H9 (cell line): ENCODE measurements around the gene LIMS2. TPM values are rescaled to one million over a fixed set of nuclear protein-coding genes. Genes with fewer than 3 reads are reported as not detected.

Experiments
- DNase-seq: peaks from one replicate; pipeline ENCODE4 v3.0.0-alpha.2; 2017
- H2AFZ ChIP-seq: one replicate; pipeline ENCODE4 v1.6.1; 2013; ENCODE audit warnings: mild to moderate bottlenecking, low read length, control low read depth, moderate library complexity
- H2AK5ac ChIP-seq: 2 replicates; pipeline ENCODE4 v1.6.1; 2013; ENCODE audit warnings: low read length, control low read depth, mixed read lengths; ENCODE audit not compliant: insufficient read length
- H2BK120ac ChIP-seq: one replicate; pipeline ENCODE4 v1.6.1; 2013; ENCODE audit warnings: low read depth, mild to moderate bottlenecking, low read length, control low read depth, inconsistent platforms; ENCODE audit not compliant: poor library complexity, severe bottlenecking
- H2BK12ac ChIP-seq: 2 replicates; pipeline ENCODE4 v1.6.1; 2013; ENCODE audit warnings: low read length, control low read depth, mixed read lengths, low read depth; ENCODE audit not compliant: insufficient read length
- H2BK15ac ChIP-seq: 2 replicates; pipeline ENCODE4 v1.6.1; 2013; ENCODE audit warnings: low read depth, low read length, control low read depth
- H2BK20ac ChIP-seq: one replicate; pipeline ENCODE4 v1.6.1; 2013; ENCODE audit warnings: low read depth, mild to moderate bottlenecking, low read length, control low read depth, inconsistent platforms; ENCODE audit not compliant: poor library complexity, severe bottlenecking
- H2BK5ac ChIP-seq: 2 replicates; pipeline ENCODE4 v1.6.1; 2013; ENCODE audit warnings: low read length, control low read depth, mixed read lengths; ENCODE audit not compliant: insufficient read length
- H3K14ac ChIP-seq: 2 replicates; pipeline ENCODE4 v1.6.1; 2013; ENCODE audit warnings: low read length, control low read depth; ENCODE audit not compliant: insufficient read depth
- H3K18ac ChIP-seq: 2 replicates; pipeline ENCODE4 v1.6.1; 2013; ENCODE audit warnings: low read depth, mild to moderate bottlenecking, mixed read lengths, low read length, control low read depth; ENCODE audit not compliant: insufficient read length
- H3K23ac ChIP-seq: 2 replicates; pipeline ENCODE4 v1.6.1; 2013; ENCODE audit warnings: low read length, control low read depth, mixed read lengths, low read depth; ENCODE audit not compliant: insufficient read length
- H3K23me2 ChIP-seq: 2 replicates; pipeline ENCODE4 v1.6.1; 2013; ENCODE audit warnings: low read depth, mild to moderate bottlenecking, mixed read lengths, low read length, control low read depth; ENCODE audit not compliant: insufficient read length, poor library complexity, severe bottlenecking
- H3K27ac ChIP-seq: 2 replicates; pipeline ENCODE4 v1.5.1; 2013; ENCODE audit warnings: low read length, control low read depth, mixed read lengths, low read depth; ENCODE audit not compliant: insufficient read length
- H3K27me3 ChIP-seq: 2 replicates; pipeline ENCODE4 v1.6.1; 2013; ENCODE audit warnings: low read length, control low read depth, inconsistent platforms; ENCODE audit not compliant: insufficient read depth
- H3K4ac ChIP-seq: 2 replicates; pipeline ENCODE4 v1.6.1; 2013; ENCODE audit warnings: low read depth, mild to moderate bottlenecking, control low read depth, inconsistent platforms, low read length, moderate library complexity
- H3K4me1 ChIP-seq: 2 replicates; pipeline ENCODE4 v1.6.1; 2013; ENCODE audit warnings: low read length, control low read depth, inconsistent platforms; ENCODE audit not compliant: insufficient read depth
- H3K4me2 ChIP-seq: 2 replicates; pipeline ENCODE4 v1.6.1; 2013; ENCODE audit warnings: low read length, control low read depth, mixed read lengths; ENCODE audit not compliant: insufficient read length, insufficient read depth
- H3K56ac ChIP-seq: 2 replicates; pipeline ENCODE4 v1.6.1; 2013; ENCODE audit warnings: low read depth, mild to moderate bottlenecking, mixed read lengths, low read length, control low read depth; ENCODE audit not compliant: insufficient read length
- H3K79me1 ChIP-seq: 2 replicates; pipeline ENCODE4 v1.6.1; 2013; ENCODE audit warnings: low read depth, mild to moderate bottlenecking, moderate library complexity, low read length, control low read depth, inconsistent platforms; ENCODE audit not compliant: insufficient read depth, poor library complexity, severe bottlenecking
- H3K79me2 ChIP-seq: 2 replicates; pipeline ENCODE4 v1.6.1; 2013; ENCODE audit warnings: low read length, control low read depth, inconsistent platforms; ENCODE audit not compliant: insufficient read depth
- H3K9ac ChIP-seq: 2 replicates; pipeline ENCODE4 v1.6.1; 2013; ENCODE audit warnings: low read length, control low read depth, mixed read lengths; ENCODE audit not compliant: insufficient read length; ENCODE audit errors: extremely low read depth
- H3K9me3 ChIP-seq: one replicate; pipeline ENCODE4 v1.6.1; 2013; ENCODE audit warnings: low read depth, low read length, inconsistent platforms; ENCODE audit not compliant: control insufficient read depth
- H3T11ph ChIP-seq: one replicate; pipeline ENCODE4 v1.6.1; 2013; ENCODE audit warnings: mild to moderate bottlenecking, low read length, control low read depth, inconsistent platforms
- H4K20me1 ChIP-seq: one replicate; pipeline ENCODE4 v1.6.1; 2013; ENCODE audit not compliant: control insufficient read depth, insufficient read length, insufficient read depth
- H4K5ac ChIP-seq: 2 replicates; pipeline ENCODE4 v1.6.1; 2013; ENCODE audit warnings: low read depth, mild to moderate bottlenecking, mixed read lengths, low read length, control low read depth; ENCODE audit not compliant: insufficient read length
- H4K8ac ChIP-seq: replicated peaks from 2 replicates; pipeline ENCODE4 v1.6.1; 2013; ENCODE audit warnings: low read length, control low read depth, mixed read lengths, low read depth; ENCODE audit not compliant: insufficient read length
- H4K91ac ChIP-seq: 2 replicates; pipeline ENCODE4 v1.6.1; 2013; ENCODE audit warnings: low read depth, mild to moderate bottlenecking, moderate library complexity, mixed read lengths, low read length, control low read depth; ENCODE audit not compliant: insufficient read length
- H3K27ac Mint-ChIP-seq, 3 experiments: 2 replicates in 2 of 3; 3 replicates in 1 of 3; pipeline ENCODE4 v1.8.0; 2020 to 2021; ENCODE audit warnings: mixed read lengths in 3 of 3, mild to moderate bottlenecking in 1 of 3, moderate library complexity in 1 of 3
- H3K27me3 Mint-ChIP-seq: 2 replicates; pipeline ENCODE4 v1.8.0; 2021; ENCODE audit warnings: low read depth, mild to moderate bottlenecking, moderate library complexity, mixed read lengths
- H3K36me3 Mint-ChIP-seq, 3 experiments: 2 replicates in 2 of 3; 3 replicates in 1 of 3; pipeline ENCODE4 v1.8.0; 2020 to 2021; ENCODE audit warnings: low read depth in 3 of 3, mixed read lengths in 3 of 3; ENCODE audit not compliant: insufficient read depth in 1 of 3
- H3K4me1 Mint-ChIP-seq, 2 experiments: 2 replicates each; pipeline ENCODE4 v1.8.0; 2020; ENCODE audit warnings: mixed read lengths in 2 of 2
- H3K4me3 Mint-ChIP-seq, 2 experiments: 2 replicates in 1 of 2; 3 replicates in 1 of 2; pipeline ENCODE4 v1.8.0; 2020 to 2021; ENCODE audit warnings: mild to moderate bottlenecking in 2 of 2, mixed read lengths in 2 of 2, moderate library complexity in 1 of 2
- H3K9me3 Mint-ChIP-seq, 2 experiments: 2 replicates in 1 of 2; 3 replicates in 1 of 2; pipeline ENCODE4 v1.8.0; 2020; ENCODE audit warnings: mild to moderate bottlenecking in 2 of 2, mixed read lengths in 2 of 2, moderate library complexity in 1 of 2
- CTCF ChIP-seq: fragments of 200-600 bp; sonication (generic); conservative IDR thresholded peaks from 3 replicates; pipeline ENCODE4 v1.8.0; 2021; ENCODE audit warnings: antibody characterized with exemption, mild to moderate bottlenecking
- WGBS: extraction: QIAGEN DNeasy Blood & Tissue Kit; methylation state at CpG from one replicate; pipeline ENCODE4 v1.1.7; 2013; ENCODE audit warnings: missing lambda C conversion rate, low lambda C conversion rate, mixed read lengths; ENCODE audit not compliant: insufficient read length; ENCODE audit errors: extremely low coverage; 5-methylcytosine and 5-hydroxymethylcytosine counted together
- total RNA-seq: library from RNA; stranded (reverse); gene quantifications from 2 replicates; pipeline ENCODE4 v1.2.1, GENCODE V29; 2021

Gene LIMS2
- total RNA-seq, 1 experiment from 2014 or later = 5.9 TPM

DNA sequence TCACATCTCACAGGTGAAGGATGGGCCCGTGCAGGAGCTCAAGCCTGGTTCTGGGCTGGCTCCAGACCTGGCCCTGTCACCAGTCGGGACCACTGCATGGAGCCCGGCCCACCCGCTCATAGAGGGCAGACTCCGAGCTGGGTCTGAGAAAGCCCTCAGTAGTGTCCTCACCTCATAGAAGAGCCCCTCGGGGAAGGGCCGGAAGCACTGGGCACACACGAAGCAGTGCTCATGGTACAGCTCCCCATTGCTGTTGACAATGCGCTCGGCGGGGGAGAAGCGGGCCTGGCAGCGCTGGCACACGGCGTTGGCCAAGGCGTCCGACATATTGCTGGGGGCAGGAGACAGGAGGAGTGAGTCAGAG is 18.1 kb downstream of the LIMS2 start:
- no peak overlapping the region; a peak in 1 of 7 replicates for H3K27ac Mint-ChIP-seq

More for the DNA sequence above, 18.1 kb downstream of the LIMS2 start:
- H4K5ac ChIP-seq = no peak overlapping the region
- no peaks in the 10 kb centered on the region for H3K79me2 ChIP-seq
- no peak overlapping the region for H3K9ac ChIP-seq
- no peaks in the 10 kb centered on the region for H3K4me1 ChIP-seq
- H3K4ac ChIP-seq = no peak overlapping the region
- DNase-seq = no peak
- no peak overlapping the region for H3K56ac ChIP-seq
- H3K9me3 ChIP-seq = no peaks in the 10 kb centered on the region
- no peak overlapping the region for H3T11ph ChIP-seq
- H3K23me2 ChIP-seq = no peaks in the 10 kb centered on the region
- H3K9me3 Mint-ChIP-seq = no peaks in the 10 kb centered on the region
- H3K36me3 Mint-ChIP-seq = peaks cover 0 to 2% (median 0%) of the 10 kb centered on the region in 3 experiments; a peak in 3 of 7 replicates
- no CpG with 5 or more reads among the region's 17 CpGs for WGBS
- H4K8ac ChIP-seq = no peak overlapping the region
- H3K27me3 Mint-ChIP-seq = peaks cover 8% of the 10 kb centered on the region
- H3K79me1 ChIP-seq = no peaks in the 10 kb centered on the region
- H4K20me1 ChIP-seq = no peaks in the 10 kb centered on the region
- no peaks in the 10 kb centered on the region for H3K27me3 ChIP-seq
- no peak overlapping the region for H4K91ac ChIP-seq
- H2BK15ac ChIP-seq = no peak overlapping the region
- H2AK5ac ChIP-seq = no peak overlapping the region
- H3K4me2 ChIP-seq = no peak overlapping the region
- H2BK12ac ChIP-seq = no peak overlapping the region
- H2BK5ac ChIP-seq = no peak overlapping the region
- H2BK20ac ChIP-seq = no peak overlapping the region
- no peak overlapping the region for H2AFZ ChIP-seq
- no peak overlapping the region for H2BK120ac ChIP-seq
- no peak overlapping the region for H3K4me3 Mint-ChIP-seq
- no peak overlapping the region for H3K18ac ChIP-seq
- no peak overlapping the region for H3K14ac ChIP-seq
- peaks cover 9 to 18% of the 10 kb centered on the region in 2 experiments for H3K4me1 Mint-ChIP-seq
- no peak overlapping the region for H3K23ac ChIP-seq
- TF ChIP-seq CTCF = no peak
- no peak overlapping the region for H3K27ac ChIP-seq
